GM21786 (cell line): ENCODE results near the gene DOCK10.
A peak's percentile ranks its signal among the peaks of the same experiment; 100 is the strongest.

Experiments
- ATAC-seq: cut with Tn5 transposase; IDR thresholded peaks from one replicate; pipeline ENCODE4 v1.9.1; 2021; ENCODE audit not compliant: unreplicated experiment

DOCK10 gene

DNA sequence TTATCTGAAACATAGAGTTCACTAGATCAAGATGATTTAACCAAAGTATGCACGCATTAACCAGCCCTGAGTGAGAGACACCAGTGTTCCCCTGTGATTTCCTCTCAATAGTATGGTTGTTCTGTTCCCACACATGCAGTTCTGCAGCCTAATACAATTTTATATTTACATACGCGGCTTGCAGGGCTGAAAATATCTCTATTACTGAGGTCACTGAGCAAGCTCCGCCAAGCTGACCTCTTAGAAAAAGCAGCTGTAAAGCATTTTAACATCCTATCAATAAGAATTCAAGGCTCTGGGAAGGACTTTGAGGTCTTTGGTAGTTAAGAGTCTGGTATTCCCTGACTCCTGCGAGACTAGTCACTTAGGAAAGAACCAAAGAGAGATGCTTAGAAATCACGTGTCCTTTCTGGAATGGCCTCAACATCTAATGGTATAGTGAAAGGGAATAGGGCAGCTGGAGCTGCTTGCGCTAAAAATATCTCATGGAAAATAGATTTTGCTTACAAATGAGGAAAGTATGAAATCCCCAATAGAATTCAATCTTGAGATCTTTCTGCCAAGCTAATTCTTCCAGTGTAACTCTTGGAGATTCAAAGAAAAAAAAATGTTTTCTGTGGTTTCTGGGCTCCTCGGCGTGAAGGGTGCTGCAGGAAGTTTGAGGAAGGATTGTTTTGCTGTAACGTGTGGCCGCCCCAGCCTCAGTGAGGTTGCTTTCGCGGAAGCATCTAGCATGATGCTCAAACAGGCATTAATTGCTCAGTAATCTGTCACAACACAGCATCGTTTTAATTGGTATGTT, 59.2 kb downstream of the DOCK10 start:
- peak; percentile 76 for ATAC-seq

DNA sequence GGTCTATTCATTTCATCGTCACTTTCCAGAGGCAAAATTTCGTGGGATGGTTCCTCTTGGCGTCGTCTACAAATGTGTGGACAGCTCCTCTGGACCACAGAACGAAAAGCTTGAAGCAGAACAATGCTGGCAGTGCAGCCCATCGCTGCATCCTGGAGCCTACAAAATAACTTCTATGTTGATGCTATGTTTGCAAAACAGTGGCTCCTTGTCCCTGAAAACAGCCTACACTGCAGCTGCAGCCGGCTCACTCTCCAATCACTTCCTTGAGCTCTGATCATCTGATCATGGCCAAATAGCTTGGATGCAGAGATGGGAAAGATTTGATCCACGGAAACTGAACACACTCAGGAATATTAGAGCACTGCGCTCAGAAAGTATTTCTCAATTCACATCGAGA, 60.0 kb downstream of the DOCK10 start:
- ATAC-seq = no peak

DNA sequence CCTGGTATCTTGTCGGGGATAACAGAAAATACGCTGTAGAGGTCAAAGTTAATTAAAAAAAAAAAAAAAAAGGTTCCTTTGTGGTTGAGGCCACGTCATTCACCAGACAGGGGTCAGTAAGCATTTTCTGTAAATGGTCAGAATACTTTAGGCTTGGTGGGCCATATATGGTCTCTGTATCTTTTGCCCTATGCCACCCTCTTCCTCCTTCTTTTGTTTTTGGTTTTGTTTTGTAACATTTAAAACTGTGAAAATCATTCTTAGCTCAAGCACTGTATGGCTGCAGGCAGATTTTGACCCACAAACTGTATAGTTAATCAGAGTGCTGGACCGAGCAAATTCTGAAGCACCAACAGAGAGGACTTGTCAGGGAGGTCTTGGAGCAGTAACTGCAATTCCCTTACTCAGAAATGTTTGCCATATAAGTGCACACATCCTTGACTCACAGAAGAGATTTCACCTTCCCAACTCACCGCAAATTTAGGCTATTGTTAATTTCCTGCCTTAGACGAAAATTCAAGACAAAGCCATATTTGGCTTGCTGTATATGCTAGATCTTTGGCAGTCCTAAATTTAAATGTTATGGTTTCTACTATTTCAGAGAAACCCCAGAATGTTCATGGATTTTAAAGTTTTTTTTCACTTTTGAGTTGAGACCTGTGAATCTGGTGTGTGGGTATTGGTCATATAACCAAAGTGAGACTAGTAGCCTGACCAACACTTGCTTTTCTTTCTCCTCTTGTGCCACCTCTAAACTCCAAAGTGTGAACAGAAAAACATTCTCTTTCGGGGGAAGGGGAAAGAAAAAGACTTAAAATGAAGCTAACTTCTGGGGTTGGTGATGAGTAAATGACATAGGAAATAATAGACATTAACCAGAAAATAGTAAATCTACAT, 65.4 kb downstream of the DOCK10 start:
- ATAC-seq = peak; percentile 35

DNA sequence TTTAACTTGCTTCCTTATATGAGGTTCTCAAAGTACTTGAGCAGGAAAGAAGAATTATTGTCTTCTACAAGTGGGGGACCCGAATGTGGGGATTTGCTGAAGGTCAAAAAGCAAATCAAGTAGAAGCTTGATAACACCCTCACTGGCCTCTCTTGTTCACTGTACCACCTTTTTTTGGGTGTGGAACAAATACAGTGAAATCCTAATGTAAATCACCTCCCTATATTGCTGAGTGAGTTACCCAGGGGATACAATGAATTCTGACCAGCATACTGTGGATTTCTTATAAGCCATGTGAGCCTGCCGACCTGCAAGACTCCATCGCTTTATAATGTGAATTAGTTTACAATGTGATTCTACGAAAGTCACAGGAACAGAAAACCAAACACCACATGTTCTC, 66.5 kb downstream of the DOCK10 start:
- no peak for ATAC-seq

DNA sequence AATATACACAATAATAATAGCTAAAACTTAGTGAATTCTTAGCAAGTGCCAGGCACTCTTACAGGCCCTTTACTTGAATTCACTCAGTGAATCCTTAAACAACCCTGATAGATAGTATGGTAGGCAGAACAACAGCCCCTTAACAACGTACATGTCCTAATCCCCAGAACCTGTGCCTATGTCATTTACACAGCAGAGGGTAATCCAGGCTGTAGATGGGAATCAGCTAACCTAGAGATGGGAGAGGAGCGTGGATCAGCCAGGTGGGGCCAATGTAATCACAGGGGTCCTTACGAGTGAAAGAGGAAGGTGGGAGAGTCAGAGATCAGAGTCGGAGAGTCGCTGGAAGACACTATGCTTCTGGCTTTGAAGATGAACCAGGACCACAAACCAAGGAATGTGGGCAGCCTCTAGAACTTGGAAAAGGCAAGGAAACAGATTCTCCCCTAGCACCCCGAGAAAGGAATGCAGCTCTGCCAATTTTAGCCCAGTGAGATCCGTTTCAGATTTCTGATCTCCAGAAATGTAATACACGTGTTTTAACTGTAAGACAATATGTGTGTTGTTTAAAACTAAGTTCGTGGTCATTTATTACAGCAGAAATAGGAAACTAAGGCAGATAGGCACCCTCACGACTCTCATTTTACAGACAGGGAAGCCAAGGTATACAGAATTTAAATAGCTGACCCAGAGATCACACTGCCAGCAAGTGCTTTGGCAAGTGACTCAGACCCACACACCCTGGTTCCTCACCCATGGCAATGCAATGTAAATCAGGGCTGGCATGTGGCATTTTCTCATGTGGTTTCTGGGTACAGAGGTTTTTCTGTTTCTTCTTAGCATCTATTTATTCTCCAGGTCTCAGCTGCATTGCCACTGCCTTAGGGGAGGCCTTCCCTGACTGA, 68.9 kb downstream of the DOCK10 start:
- ATAC-seq = peak; percentile 37

DNA sequence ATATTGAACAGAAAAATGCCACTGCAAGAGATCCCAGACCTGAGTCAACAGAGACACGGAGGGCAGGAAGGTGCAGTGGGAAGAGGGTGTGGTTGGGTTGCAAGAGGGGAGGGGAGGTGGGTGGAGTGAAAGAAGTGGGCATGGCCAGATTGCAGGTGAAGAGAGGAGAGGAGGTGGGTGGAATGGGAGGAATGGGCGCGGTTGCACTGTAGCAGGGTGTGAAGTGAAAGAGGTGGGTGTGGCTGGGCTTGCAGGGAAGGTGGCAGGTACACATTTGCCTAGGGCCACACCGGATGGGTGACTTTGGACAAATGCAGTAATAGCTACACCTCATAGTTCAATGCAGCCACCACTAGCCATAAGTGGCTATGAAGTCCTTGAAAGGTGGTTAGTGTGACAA, 71.1 kb downstream of the DOCK10 start:
- peak; percentile 30 for ATAC-seq

DNA sequence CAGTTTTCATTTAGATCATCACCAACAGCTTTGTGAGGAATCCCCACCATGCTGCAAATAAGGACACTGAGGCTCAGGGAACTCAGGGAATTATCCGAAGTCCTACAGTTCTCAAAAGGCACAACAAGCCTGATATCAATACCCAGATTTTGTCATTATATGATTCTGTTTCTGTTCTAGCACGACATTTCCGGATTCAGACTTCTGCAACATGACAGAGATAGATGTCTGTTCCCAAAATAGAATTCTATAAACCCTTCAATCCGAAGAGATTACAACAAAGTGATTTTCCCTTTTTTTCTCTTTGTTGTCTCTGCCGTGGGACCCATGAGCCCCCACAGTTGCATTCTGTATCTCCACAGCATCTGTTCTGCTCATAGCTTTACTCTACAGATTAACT, 72.0 kb downstream of the DOCK10 start:
- peak; percentile 23 for ATAC-seq

DNA sequence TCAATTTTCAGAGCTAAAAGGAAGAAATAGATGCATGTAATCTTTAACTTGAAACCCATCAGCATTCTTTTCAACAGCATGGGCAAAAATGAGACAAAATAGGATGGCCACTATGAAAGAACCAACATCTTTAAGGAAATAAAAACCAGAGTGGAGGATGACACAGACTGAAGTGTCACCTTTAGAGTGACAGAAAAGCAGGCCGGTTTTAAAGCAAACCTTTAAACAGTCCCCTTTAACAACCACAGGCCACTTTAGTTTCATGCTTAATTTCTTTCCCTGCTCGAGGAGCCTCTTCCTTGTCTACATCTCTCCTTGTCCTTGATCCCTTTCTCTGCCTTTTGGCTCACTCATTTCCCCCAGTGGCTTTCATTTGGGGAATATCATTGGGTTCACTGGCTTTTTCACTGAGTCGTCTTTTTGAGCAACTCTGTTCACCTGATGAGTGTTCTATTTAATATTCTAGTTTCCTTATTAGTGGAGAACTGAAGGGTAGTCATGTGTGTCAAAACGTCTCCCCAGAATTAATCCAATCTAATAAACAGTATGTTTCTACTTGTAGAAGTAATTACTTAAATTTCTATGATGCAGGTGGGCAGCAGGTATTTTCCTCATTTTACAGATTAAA, 72.5 kb downstream of the DOCK10 start:
- peak; percentile 34 for ATAC-seq

DNA sequence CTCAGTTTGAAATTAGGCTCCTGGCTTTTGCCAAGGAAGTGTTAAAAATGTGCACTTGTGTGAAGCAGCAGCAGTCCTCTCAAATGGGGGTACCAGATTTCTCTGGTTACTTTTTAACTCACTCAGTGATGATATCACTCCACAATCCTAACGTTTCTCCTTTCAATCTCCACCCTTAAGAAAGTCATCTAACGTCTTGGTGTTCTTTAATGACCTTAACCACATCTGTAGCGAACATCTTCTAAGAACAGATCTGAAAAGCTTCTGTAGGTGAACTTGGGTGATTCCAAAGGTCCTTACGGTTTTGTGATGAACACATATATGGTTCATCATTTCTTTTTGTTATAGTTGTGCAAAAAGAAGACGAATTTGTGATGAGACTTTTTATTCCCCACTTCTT, 73.2 kb downstream of the DOCK10 start:
- ATAC-seq = no peak

DNA sequence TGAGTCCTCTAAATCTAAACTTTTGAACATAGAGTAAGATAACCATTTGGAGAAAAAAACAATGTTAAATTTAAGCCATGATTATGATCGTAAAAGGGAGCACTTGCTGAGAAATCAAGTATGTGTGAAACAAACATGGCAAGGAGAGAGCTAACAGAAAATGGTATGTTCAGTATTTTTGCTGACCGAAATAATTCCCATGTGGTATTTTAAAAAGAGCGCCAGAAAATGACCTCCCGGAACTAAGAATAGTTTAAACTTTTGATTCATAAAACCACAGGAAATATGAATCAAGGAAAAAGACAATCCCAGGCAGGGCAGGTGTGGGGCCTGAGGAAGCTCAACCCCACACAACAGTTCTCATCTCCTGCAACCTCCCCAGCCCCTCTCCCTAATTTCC, 74.2 kb downstream of the DOCK10 start:
- ATAC-seq = no peak

DNA sequence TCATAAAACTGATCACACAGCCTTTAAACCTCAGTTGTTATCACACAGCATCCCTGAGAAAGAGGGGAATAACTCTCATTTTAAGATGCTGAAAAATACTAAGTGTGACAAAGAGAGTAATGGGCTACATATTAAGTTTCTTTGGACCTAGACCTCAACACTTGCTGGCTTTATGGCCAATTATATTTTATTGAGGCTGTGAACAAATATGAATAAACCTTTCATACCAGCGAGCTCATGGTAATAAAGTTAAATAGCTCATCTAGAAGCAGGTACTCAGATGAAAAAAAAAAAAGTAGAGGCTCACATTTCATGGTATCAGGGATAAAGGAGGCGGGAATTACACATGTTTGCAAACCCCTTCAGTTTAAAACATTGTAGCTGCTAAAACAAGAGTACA, 75.7 kb downstream of the DOCK10 start:
- no peak for ATAC-seq

DNA sequence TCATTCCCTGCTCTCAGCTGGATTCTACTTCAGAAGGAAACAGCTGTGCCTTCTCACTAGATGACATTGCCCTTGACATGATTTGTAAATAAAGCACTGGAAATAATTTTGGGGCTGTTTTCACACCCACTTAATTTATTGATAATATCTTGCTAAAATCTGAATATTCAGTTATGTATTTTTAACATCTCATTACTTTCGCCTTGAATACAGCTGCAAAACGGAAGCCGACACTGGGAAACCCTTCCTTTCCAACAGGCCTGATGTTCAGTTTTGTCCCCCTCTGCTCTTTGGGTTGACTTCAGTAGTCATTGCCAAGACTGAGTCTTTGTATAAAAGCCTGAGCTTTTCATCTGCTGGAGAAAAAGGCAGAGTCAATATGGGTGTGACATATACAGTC, 82.7 kb downstream of the DOCK10 start:
- no peak for ATAC-seq

DNA sequence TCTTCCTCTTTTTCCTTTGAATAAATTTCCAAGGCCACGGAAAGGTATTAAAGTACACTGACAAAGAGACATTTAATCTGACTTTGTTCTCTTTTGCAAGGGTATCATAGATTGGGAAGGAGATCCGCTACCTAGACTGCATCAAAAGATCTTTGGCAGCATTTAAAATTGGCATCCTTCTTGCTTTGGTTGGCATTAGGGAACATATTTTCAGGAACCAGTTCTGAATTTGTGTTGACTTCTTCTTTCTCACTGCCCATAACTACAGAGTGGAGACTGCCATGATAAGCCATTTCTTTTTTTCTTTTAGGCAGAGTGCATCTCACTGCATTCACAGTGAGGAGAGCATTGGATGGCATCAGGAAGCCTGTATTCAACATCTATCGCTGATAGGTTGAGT, 83.4 kb downstream of the DOCK10 start:
- no peak for ATAC-seq

DNA sequence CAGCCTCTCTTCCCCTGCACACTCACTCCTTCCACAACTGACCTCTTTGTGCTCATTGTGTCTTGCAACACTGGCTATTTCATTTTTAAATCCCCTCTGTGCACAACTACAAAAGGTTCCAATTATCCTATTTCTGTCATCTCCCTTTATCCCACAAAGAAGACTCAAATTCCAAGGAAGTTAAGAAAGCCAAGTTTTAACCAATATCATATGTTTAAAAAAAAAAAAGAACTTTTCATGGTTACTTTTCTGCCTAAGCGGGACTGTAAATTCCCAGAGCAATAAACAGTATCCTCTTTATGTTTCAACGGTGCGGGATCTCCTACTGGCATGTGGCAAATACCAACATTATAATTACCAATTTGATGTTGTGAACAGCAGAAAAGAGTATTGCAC, 83.8 kb downstream of the DOCK10 start:
- no peak for ATAC-seq

DNA sequence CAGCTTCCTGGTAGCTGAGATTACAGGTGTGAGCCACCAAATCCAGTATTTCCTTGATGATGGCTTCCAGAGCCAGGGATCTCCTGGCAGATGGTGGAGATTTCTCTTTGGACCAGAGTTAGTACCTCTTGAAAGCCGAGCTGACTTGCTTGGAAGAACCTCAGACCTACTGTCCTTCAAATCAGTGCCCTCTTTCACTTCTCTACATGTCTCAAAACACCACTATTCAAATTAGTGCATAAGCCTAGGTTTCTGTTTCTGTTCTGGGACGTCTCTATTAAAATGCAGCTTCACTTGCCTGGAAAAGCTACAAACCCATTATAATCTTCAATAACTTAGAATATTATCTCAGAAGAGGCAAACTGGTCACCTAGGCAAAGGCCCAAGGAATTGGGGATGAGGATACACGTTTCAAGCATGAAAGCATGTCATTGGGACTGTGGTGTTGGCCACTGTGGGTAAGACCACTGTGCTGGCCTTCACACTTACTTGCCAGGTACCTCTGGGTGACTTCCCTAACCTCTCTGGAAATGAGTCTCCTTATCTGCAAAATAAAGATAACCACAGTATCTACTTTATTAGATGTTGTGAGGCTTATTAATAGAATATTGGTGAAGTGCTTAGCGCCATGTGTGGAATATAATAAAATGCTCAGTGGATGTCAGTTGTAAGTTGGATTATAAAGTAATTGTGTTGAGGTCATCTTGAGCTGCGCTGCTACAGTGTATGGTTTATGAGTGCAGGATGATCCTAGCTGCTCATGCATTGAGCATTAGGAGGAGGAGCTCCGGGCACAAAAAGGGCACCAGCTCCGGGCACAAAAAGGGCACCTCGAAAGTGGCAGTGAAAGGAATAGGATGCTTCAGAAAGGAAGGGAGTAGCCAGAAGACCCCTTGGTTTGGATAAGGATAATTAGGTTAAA, 84.5 kb downstream of the DOCK10 start:
- ATAC-seq = peak; percentile 83

DNA sequence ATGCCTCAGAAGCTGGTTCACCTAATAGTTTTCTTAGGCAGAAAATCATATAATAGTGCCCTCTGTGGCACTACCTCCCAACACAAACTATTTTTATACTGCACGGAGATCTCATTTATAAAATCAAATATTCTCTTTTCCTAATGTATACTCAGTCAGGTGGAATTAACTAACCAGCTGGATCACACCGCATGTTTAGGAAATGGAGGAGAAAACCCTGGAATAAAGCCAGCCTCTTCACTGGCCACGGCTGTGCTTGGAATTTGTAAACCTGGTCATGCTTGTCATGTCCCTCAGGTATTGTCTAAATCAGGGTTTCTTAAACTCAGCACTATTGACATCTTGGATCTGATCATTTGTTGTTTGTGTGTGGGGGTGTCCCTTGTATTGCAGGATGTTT, 85.6 kb downstream of the DOCK10 start:
- no peak for ATAC-seq

DNA sequence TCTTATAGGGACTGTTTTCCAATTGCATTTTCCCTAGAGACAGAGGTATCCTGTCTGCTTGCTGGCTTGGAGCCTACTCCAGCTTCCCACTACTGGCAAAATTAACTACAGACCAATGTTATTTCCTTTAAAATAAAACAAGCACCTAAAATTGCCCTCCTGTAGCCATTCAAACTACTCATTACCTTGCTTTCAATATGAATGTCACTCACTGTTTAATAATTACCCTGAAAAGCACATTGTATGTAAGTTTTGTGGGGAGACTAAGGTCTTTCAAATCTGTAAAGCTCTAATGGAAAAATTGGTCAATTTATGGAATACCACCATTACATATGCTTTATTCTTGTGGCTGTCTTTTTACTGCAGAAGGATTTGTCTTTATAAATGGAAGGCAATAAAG, 87.3 kb downstream of the DOCK10 start:
- peak; percentile 25 for ATAC-seq

DNA sequence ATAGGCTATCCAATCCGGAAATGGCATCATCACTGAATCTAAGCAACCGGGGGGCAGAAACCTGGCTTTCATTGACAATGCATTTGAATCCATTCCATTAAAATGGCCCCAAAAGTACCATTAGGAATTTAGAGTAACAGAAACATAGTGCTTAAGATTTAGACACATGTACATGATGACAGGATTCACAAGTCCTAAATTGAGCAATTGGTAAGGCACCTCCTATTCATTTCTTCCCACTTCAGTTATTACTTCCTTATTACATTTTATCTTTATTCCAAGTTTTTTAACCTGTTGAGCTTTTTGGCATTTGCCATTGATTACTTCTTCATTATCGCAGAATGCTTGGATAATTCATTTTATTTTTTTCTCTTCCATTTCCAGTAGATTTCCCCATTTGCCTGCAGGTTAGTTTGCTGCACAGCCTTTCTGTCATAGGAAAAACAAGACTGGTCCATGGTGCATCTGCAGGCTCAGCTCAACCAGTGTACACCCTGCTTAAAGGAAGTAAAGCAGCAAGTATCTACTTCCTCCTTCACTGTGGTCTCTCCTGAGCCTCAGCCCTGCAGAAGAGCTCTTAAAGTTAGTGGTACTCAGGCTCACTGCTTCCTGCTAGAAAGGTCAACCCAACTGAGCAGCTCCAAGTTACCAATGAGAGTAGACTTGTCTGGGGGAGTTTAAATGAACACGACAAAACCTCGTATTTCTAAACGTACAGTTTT, 89.2 kb downstream of the DOCK10 start:
- ATAC-seq = peak; percentile 62
